Pancreas (tissue), 10 donors: ENCODE data around the gene PTPRQ. TPM values are rescaled to one million over a fixed set of nuclear protein-coding genes. Genes with fewer than 3 reads are reported as not detected.
A peak's percentile ranks its signal among the peaks of the same experiment; 100 is the strongest.

Experiments used
- ATAC-seq, 4 donors: fragments of 200-7000 bp; cut with Tn5 transposase; one replicate each; pipeline versions ENCODE4 v1.8.0 to v1.9.1; 2020; ENCODE audit warnings: mild to moderate bottlenecking in 4 of 4, moderate library complexity in 4 of 4
- DNase-seq, 6 donors: peaks; one replicate each; pipeline ENCODE4 v3.0.0-alpha.2; 2020
- FAIRE-seq: peaks from 2 replicates; lab custom pipeline; 2012; peaks lifted over from hg19 to GRCh38; lab: Jason Lieb, UNC
- H3K27ac ChIP-seq, 4 donors: fragments of 200-600 bp; sonication (generic); 1 replicate in 3 of 4; 2 replicates in 1 of 4; pipeline versions ENCODE4 v1.5.0 to v1.8.0; 2020
- H3K27me3 ChIP-seq, 4 donors: fragments of 200-600 bp; one replicate each; pipeline ENCODE4 v1.8.0; 2021
- H3K36me3 ChIP-seq, 3 donors: fragments of 200-600 bp; sonication (generic) in 1 of 3; one replicate each; pipeline versions ENCODE4 v1.5.0 to v1.8.0; 2020 to 2021
- H3K4me1 ChIP-seq, 3 donors: fragments of 200-600 bp; one replicate each; pipeline ENCODE4 v1.8.0; 2021
- H3K4me3 ChIP-seq, 4 donors: fragments of 200-600 bp; sonication (generic) in 2 of 4; one replicate each; pipeline versions ENCODE4 v1.5.0 to v1.8.0; 2020 to 2021
- H3K9me3 ChIP-seq, 4 donors: fragments of 200-600 bp; one replicate each; pipeline ENCODE4 v1.8.0; 2021
- WGBS, 2 donors: extraction: QIAGEN DNeasy Blood & Tissue Kit; methylation state at CpG; one replicate each; pipeline ENCODE4 v1.1.7; 2013; 5-methylcytosine and 5-hydroxymethylcytosine counted together
- intact Hi-C, 3 donors: fragments of 100-400 bp; cut with DNase I; formaldehyde crosslinking; loops; one replicate each; pipeline versions ENCODE4 v1.11.1 to v1.14.2; 2022
- polyA plus RNA-seq, 2 donors: library from polyadenylated mRNA; stranded (reverse); fragments of 200-250 nt; gene quantifications; one replicate each; pipeline ENCODE4 v1.2.3, GENCODE V29; 2013
- total RNA-seq, 6 donors: library from RNA; stranded (reverse); fragmentation: NEBNext Ultra II Directional in 4 of 6; extraction: Animal tissue kit (Norgen Biotek cat#: 25700) in 4 of 6; gene quantifications; one replicate each; pipeline versions ENCODE4 v1.2.1 to v1.2.4, GENCODE V29; 2021 to 2023
- TF ChIP-seq, protein P1 (sequence below), 4 donors: fragments of 200-600 bp; sonication (generic) in 3 of 4; IDR thresholded peaks; one replicate each; pipeline versions ENCODE4 v1.5.0 to v1.8.0; 2021; ENCODE audit warnings: antibody characterized with exemption in 4 of 4
- donor health status: healthy with polysubstance abuse.
- donor health status: DM: no; HTN: no; CAD: no; lungs with moderate emphysema.
- donor health status: DM: no; HTN: no; CAD: no.
- donor health status: control.
- donor health status: control.
- donor health status: Bipolar disorder and iron deficiency.
- donor health status: DM: yes; HTN: yes; CAD: no.
- donor health status: DM: no; HTN: no; CAD: no.
- donor health status: DM: no; HTN: no; CAD: no.
- donor health status: DM: yes; HTN: yes; CAD: no.

PTPRQ gene, protein sequence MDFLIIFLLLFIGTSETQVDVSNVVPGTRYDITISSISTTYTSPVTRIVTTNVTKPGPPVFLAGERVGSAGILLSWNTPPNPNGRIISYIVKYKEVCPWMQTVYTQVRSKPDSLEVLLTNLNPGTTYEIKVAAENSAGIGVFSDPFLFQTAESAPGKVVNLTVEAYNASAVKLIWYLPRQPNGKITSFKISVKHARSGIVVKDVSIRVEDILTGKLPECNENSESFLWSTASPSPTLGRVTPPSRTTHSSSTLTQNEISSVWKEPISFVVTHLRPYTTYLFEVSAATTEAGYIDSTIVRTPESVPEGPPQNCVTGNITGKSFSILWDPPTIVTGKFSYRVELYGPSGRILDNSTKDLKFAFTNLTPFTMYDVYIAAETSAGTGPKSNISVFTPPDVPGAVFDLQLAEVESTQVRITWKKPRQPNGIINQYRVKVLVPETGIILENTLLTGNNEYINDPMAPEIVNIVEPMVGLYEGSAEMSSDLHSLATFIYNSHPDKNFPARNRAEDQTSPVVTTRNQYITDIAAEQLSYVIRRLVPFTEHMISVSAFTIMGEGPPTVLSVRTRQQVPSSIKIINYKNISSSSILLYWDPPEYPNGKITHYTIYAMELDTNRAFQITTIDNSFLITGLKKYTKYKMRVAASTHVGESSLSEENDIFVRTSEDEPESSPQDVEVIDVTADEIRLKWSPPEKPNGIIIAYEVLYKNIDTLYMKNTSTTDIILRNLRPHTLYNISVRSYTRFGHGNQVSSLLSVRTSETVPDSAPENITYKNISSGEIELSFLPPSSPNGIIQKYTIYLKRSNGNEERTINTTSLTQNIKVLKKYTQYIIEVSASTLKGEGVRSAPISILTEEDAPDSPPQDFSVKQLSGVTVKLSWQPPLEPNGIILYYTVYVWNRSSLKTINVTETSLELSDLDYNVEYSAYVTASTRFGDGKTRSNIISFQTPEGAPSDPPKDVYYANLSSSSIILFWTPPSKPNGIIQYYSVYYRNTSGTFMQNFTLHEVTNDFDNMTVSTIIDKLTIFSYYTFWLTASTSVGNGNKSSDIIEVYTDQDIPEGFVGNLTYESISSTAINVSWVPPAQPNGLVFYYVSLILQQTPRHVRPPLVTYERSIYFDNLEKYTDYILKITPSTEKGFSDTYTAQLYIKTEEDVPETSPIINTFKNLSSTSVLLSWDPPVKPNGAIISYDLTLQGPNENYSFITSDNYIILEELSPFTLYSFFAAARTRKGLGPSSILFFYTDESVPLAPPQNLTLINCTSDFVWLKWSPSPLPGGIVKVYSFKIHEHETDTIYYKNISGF (N-terminal part only)
- total RNA-seq = under 1 TPM; 0.09 to 0.91 (median 0.38) TPM
- polyA plus RNA-seq = under 1 TPM; 0.46 to 0.49 TPM

DNA sequence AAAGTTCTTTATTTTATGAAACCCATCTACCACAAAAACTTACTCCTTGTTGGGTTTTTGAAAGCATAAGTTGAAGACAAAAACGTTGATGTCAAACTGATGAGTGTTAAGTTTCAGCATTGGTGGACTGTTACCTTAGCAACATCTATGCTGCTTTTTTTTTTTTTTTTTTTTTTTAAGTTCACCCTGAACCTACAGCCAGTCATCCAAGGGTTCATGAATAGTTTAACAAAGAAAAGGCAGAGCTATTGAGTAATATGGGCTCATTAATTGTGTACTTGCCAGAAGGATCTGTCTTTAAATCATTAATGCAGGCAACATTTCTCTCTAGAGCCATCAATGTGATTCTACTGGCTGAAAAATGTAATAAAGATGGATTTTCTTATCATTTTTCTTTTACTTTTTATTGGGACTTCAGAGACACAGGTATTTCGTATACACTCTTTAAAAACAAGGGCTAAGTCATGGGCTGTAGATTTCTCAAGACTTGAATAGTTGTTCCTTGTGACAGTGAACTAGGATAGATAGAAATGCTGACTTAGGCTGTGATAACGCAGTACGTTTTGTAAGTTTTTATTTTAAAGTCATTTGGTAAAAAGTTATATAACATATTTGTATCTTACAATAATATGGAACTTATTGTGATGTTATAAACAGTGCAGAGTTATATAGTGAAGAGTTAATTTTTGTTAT is at the start of gene PTPRQ:
Gene PTPRQ (plus strand): TSS at position 262 of the 693 bp plus-strand sequence. CDS start 111 bp downstream, at position 373.
- intact Hi-C loops = no loop called here
- H3K9me3 ChIP-seq = no peaks in the 10 kb centered on the region
- TF ChIP-seq, protein P1, sequence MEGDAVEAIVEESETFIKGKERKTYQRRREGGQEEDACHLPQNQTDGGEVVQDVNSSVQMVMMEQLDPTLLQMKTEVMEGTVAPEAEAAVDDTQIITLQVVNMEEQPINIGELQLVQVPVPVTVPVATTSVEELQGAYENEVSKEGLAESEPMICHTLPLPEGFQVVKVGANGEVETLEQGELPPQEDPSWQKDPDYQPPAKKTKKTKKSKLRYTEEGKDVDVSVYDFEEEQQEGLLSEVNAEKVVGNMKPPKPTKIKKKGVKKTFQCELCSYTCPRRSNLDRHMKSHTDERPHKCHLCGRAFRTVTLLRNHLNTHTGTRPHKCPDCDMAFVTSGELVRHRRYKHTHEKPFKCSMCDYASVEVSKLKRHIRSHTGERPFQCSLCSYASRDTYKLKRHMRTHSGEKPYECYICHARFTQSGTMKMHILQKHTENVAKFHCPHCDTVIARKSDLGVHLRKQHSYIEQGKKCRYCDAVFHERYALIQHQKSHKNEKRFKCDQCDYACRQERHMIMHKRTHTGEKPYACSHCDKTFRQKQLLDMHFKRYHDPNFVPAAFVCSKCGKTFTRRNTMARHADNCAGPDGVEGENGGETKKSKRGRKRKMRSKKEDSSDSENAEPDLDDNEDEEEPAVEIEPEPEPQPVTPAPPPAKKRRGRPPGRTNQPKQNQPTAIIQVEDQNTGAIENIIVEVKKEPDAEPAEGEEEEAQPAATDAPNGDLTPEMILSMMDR (IDR thresholded peaks at IDR 0.05) = no peak
- DNase-seq (no peak), FAIRE-seq (no peak), ATAC-seq (peak; percentile 34 to 56 (median 40))
- WGBS, 2 donors = 49 to 54% methylated on average over 4 of the region's 4 CpGs
- H3K27me3 ChIP-seq = no peaks in the 10 kb centered on the region
- H3K36me3 ChIP-seq = no peaks in the 10 kb centered on the region
- peaks cover 9 to 27% (median 10%) of the 10 kb centered on the region in 3 donors for H3K4me1 ChIP-seq
- H3K27ac ChIP-seq = no peak within 1 kb of the TSS
- no peak within 1 kb of the TSS for H3K4me3 ChIP-seq

DNA sequence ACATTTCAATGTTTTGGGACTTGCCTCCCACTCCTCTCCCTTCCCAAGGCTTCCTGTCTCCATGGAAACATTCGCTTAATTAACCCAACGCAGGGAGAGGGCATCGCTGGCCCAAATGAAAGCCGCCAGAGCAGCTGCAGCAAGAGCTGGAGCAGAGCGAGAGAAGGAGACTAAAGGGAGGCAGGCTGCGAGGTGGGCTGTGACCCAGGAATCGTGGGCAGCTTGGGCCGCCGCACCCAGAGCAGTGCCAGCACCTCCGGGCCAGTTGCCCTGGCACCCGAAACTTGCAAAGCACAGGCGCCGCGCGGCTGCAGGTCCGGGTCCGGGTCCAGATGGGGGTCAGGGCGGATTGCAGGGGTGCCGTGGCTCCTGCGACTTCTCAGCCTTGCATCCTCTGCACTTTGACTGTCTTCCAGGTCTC is 43.5 kb upstream of the PTPRQ start:
- H3K9me3 ChIP-seq = no peaks in the 10 kb centered on the region
- TF ChIP-seq, protein P1 (IDR thresholded peaks at IDR 0.05) = no peak
- ATAC-seq = no peak
- no peaks in the 10 kb centered on the region for H3K4me1 ChIP-seq
- no peak overlapping the region for H3K27ac ChIP-seq
- H3K4me3 ChIP-seq = peak overlapping the region in 1 of 4 donors; percentile 4
- no peaks in the 10 kb centered on the region for H3K36me3 ChIP-seq
- WGBS, 2 donors = 10 to 22% methylated on average over 20 of the region's 20 CpGs
- DNase-seq = peak in 2 of 6 donors; percentile 50 to 55
- FAIRE-seq = no peak
- H3K27me3 ChIP-seq = peaks cover 0 to 18% (median 0%) of the 10 kb centered on the region in 4 donors
- intact Hi-C loops = no loop called here

DNA sequence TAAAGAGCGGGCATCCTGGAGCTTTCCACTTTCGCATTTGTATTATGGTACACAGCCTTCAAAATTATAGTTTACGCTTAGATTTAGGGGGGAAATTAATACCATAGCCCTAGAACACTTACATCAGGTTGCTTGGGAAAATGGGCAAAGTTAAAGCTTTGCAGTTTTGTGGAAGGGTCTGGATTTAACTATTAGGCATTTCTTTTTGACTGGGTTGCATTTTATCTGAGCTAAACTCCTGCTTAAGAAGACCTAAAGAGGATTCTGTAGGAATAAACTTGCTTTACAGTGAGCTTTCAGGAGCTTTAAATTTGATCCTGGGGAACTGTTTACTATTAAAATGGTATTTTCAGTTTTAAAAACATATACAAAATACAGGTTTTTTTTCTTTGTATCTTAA is 42.8 kb upstream of the PTPRQ start:
- H3K27ac ChIP-seq = no peak overlapping the region
- peaks cover 0 to 18% (median 0%) of the 10 kb centered on the region in 4 donors for H3K27me3 ChIP-seq
- no peak for ATAC-seq
- no peaks in the 10 kb centered on the region for H3K36me3 ChIP-seq
- intact Hi-C loops = no loop called here
- FAIRE-seq = no peak
- DNase-seq = no peak
- H3K9me3 ChIP-seq = no peaks in the 10 kb centered on the region
- 79 to 81% methylated on average over 3 of the region's 3 CpGs for WGBS, 2 donors
- H3K4me3 ChIP-seq = no peak overlapping the region
- H3K4me1 ChIP-seq = no peaks in the 10 kb centered on the region
- TF ChIP-seq, protein P1 (IDR thresholded peaks at IDR 0.05) = no peak

DNA sequence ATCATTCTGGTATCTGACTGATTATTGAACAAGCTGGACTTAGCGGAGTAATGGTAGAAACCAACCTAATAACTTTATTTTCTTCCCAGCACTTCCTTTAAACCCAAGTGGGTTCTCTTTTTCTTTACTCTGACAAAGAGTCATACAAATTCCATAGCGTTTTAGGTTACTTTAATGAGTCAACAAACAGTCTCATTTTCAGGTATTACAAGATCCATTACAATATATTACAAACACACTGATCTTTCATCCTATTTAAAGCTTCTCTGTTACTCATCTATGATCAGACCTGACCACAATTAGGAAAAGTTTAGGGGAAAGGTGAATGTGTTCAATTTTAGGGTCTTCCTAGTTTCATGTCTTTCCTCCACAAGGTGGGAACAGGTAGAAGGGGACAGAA is 39.4 kb upstream of the PTPRQ start:
- intact Hi-C loops = loop anchor here in 1 of 3 donors (5.0 kb wide), 1 partner anchor 358 kb away; no protein-coding TSS in a partner anchor
- TF ChIP-seq, protein P1 (IDR thresholded peaks at IDR 0.05) = no peak
- no peak overlapping the region for H3K4me3 ChIP-seq
- DNase-seq (no peak), FAIRE-seq (no peak), ATAC-seq (no peak)
- H3K36me3 ChIP-seq = no peaks in the 10 kb centered on the region
- no peak overlapping the region for H3K27ac ChIP-seq
- H3K9me3 ChIP-seq = no peaks in the 10 kb centered on the region
- WGBS, 2 donors = 45 to 48% methylated on average over 2 of the region's 2 CpGs
- no peaks in the 10 kb centered on the region for H3K4me1 ChIP-seq
- H3K27me3 ChIP-seq = peaks cover 0 to 18% (median 0%) of the 10 kb centered on the region in 4 donors
